ENCODE measurements around the gene TCF7L1. TPM values are rescaled to one million over a fixed set of nuclear protein-coding genes. Genes with fewer than 3 reads are reported as not detected.
"Not testable (repeated sequence)": the region's sequence is repeated elsewhere in the genome, so short reads cannot be mapped to it uniquely, and the experiment has no call there.

TCF7L1 gene
- total RNA-seq, 2 donors from 2014 or later: 0.12 TPM; not detected in 1

DNA sequence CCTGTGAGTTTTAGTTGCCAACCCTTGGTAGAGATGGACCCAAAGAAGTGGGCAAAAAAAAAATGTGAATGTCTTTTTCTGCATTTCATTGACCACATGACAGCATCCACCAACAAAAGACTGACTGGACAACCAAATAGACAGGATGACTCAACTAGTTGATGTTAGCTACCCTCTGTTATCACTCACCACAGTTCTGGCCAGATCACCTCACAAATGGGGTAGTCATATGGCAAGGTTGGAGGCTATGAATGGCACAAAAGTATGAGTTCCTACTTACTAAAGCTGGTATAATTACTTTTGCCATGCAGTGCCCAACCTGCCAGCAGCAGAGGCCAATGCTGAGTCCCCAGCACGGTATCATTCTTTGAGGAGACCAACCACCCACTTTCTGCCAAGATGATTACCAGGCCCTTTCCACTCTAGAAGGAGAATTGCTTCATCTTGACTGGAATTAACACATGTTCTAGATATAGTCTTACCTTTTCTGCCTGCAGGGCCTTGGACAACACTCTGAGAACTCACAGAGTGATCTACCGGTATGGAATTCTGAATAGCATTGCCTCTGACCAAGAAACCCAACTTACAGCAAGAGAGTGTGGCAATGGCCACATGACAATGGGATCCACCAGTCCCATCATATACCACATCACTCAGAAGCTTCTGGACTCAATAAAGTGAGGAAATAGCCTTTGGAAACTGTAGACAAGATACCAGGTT lies 20.1 kb upstream of the TCF7L1 start:
- Mint-ChIP-seq H3K27me3 (peaks cover 27% of the 10 kb centered on the region), H3K4me1 (no peaks in the 10 kb centered on the region), H3K4me3 (no peak overlapping the region), H3K27ac (no peak overlapping the region), H3K36me3 (ENCODE audit: low read depth) (no peaks in the 10 kb centered on the region)
- H3K9me3 ChIP-seq (ENCODE audit: control insufficient read depth, low read length, poor library complexity, severe bottlenecking): no peaks in the 10 kb centered on the region
- DNase-seq: no peak
- no peak for ATAC-seq

DNA sequence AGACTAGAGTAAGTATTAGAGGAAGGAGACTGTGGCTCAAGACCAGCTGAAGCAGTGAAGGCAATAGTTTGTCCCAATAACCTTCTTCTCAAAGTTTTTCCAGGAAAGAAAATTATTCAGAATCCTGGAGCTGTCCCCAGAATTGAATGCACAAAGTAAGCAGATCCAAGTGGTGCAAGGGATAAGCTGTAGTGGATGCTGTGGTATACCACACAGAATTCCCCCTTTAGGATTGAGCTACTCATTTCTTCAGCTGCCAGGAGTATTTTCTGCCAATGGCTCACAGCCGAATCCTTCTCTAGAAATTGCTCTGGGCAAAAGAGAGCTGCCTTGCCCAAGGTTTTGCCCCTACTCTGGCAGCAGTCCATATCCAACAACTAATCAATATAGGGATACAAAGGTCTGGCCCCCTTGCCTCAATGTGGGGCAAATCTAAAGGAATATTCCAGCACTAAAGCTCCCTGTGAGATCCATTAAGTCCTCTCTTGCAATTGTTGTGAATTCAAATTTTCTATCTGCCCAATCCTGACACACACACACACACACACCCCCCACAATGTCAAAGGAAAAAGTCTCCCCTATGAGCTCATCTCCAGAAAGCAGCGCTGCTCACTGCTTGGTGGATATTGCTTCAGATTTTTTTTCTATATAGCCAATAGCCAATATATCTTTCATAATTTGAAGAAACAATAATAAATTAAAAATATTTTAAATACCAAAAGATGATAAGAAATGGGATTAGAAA lies 18.4 kb upstream of the TCF7L1 start:
- H3K36me3 Mint-ChIP-seq (ENCODE audit: low read depth): no peaks in the 10 kb centered on the region
- DNase-seq (no peak), ATAC-seq (no peak)
- no peak overlapping the region for H3K4me3 Mint-ChIP-seq
- no peak overlapping the region for H3K27ac Mint-ChIP-seq
- H3K27me3 Mint-ChIP-seq: peaks cover 29% of the 10 kb centered on the region
- no peaks in the 10 kb centered on the region for H3K9me3 ChIP-seq (ENCODE audit: control insufficient read depth, low read length, poor library complexity, severe bottlenecking)
- no peaks in the 10 kb centered on the region for H3K4me1 Mint-ChIP-seq

GRCh38 chr2:85116207-85116606 lies 17.0 kb upstream of the TCF7L1 start:
- no peaks in the 10 kb centered on the region for H3K9me3 ChIP-seq (ENCODE audit: control insufficient read depth, low read length, poor library complexity, severe bottlenecking)
- H3K27me3 Mint-ChIP-seq: peaks cover 32% of the 10 kb centered on the region
- DNase-seq: no peak
- ATAC-seq: no peak
- no peak overlapping the region for H3K4me3 Mint-ChIP-seq
- no peak overlapping the region for H3K27ac Mint-ChIP-seq
- H3K36me3 Mint-ChIP-seq (ENCODE audit: low read depth): no peaks in the 10 kb centered on the region
- H3K4me1 Mint-ChIP-seq: no peaks in the 10 kb centered on the region

DNA sequence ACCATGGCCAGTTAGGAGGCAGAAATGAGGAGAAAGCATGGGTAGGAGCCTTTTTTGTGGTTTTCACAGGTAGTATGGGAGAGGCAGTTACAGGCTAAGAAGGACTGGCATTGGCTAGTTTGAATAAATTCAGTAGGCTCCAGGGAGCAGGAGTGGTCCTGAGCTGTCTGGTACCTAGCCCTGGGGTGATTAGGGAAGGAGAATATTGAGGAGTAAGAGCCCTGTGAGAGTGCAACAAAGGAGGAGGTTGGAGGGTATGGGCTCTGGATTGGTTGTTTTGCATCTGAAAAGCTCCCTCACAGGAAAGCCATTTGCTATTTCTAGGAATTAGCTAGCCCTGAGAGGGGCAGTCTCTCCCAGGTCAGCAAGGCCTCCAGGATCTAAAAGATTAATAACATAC lies 13.3 kb upstream of the TCF7L1 start:
- H3K4me1 Mint-ChIP-seq: no peaks in the 10 kb centered on the region
- H3K27ac Mint-ChIP-seq: no peak overlapping the region
- H3K9me3 ChIP-seq (ENCODE audit: control insufficient read depth, low read length, poor library complexity, severe bottlenecking): no peaks in the 10 kb centered on the region
- H3K36me3 Mint-ChIP-seq (ENCODE audit: low read depth): no peaks in the 10 kb centered on the region
- no peak for ATAC-seq
- peaks cover 11% of the 10 kb centered on the region for H3K27me3 Mint-ChIP-seq
- no peak for DNase-seq
- H3K4me3 Mint-ChIP-seq: no peak overlapping the region

DNA sequence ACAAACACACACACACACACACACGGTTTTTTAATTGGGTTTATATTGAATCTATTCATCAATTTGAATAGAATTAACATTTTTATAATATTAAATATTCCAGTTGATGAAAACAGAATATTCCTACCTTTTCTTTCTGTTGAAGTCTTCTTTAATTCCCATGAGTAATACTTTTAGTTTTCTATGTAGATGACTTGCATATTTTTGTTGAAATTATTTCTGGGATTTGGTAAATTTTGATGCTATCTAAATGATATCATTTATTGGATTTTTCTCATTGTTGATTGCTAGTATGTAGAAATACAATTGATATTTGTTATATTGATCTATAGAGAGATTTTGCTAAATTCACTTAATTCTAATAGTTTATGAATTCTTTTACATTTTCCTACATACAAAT lies 12.8 kb upstream of the TCF7L1 start:
- H3K4me3 Mint-ChIP-seq: no peak overlapping the region
- H3K36me3 Mint-ChIP-seq (ENCODE audit: low read depth): no peaks in the 10 kb centered on the region
- H3K9me3 ChIP-seq (ENCODE audit: control insufficient read depth, low read length, poor library complexity, severe bottlenecking): no peaks in the 10 kb centered on the region
- no peak for ATAC-seq
- H3K27me3 Mint-ChIP-seq: peaks cover 10% of the 10 kb centered on the region
- no peak overlapping the region for H3K27ac Mint-ChIP-seq
- DNase-seq: no peak
- H3K4me1 Mint-ChIP-seq: no peaks in the 10 kb centered on the region

DNA sequence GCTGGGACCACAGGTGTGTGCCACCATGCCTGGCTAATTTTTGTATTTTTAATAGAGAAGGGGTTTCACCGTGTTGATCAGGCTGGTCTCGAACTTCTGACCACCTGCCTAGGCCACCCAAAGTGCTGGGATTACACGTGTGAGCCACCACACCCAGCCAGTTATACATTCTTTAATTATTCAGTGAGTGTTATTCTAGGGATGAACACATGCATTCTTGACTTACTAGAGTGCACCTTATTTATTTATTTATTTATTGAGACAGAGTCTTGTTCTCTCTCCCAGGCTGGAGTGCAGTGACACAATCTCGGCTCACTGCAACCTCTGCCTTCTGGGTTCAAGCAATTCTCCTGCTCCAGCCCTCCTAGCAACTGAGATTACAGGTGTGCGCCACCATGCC lies 6.7 kb upstream of the TCF7L1 start:
- not testable (repeated sequence) for ATAC-seq; H3K9me3 ChIP-seq (ENCODE audit: control insufficient read depth, low read length, poor library complexity, severe bottlenecking); DNase-seq; H3K27ac Mint-ChIP-seq; H3K4me1 Mint-ChIP-seq; H3K36me3 Mint-ChIP-seq (ENCODE audit: low read depth); H3K4me3 Mint-ChIP-seq
- H3K27me3 Mint-ChIP-seq: peaks cover 24% of the 10 kb centered on the region

DNA sequence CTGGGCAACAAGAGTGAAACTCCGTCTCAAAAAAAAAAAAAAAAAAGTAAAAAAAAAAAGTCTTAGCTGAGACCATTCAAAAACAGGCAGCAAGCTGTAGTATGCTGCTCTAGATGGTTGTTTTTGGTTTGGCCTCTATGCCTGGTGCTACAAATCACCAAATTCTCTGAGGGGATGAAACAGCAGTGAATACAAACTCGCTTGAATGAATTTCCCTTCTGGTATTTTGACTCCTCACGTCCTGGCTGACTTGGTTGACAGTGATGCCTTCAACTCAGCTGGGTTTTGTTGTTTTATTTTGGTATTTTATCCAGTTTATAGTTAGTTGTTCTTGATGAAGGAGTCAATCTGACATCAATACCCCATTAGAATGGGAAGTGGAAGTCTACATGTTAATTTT lies 3.3 kb upstream of the TCF7L1 start:
- Mint-ChIP-seq H3K27me3 (peaks cover 34% of the 10 kb centered on the region), H3K4me3 (no peak overlapping the region), H3K4me1 (no peaks in the 10 kb centered on the region), H3K36me3 (ENCODE audit: low read depth) (no peaks in the 10 kb centered on the region), H3K27ac (no peak overlapping the region)
- DNase-seq (no peak), ATAC-seq (no peak)
- H3K9me3 ChIP-seq (ENCODE audit: control insufficient read depth, low read length, poor library complexity, severe bottlenecking): no peaks in the 10 kb centered on the region

DNA sequence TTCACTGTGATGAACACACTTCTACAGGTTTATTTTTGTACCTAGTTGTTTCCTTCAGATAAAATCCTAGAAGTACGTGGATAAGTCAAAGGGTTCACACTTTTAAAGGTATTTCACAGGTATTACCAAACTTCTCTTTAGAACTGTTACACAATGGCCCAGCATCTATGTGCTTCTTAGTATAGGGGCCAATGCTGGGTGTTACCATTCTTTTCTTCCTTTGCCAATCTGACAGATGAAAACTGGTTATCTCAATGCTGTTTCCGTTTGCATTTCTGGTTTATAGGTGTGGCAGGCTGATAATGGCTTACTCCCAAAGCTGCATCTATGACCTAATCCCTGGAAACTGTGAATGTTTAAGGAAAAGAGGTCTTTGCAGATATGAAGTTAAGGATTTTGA lies 2.8 kb upstream of the TCF7L1 start:
- ATAC-seq (no peak), DNase-seq (no peak)
- Mint-ChIP-seq H3K4me1 (no peaks in the 10 kb centered on the region), H3K27me3 (peaks cover 37% of the 10 kb centered on the region), H3K4me3 (no peak overlapping the region), H3K36me3 (ENCODE audit: low read depth) (no peaks in the 10 kb centered on the region), H3K27ac (no peak overlapping the region)
- no peaks in the 10 kb centered on the region for H3K9me3 ChIP-seq (ENCODE audit: control insufficient read depth, low read length, poor library complexity, severe bottlenecking)

GRCh38 chr2:85131116-85131515 lies 2.1 kb upstream of the TCF7L1 start:
- H3K27ac Mint-ChIP-seq: no peak overlapping the region
- no peaks in the 10 kb centered on the region for H3K4me1 Mint-ChIP-seq
- peaks cover 44% of the 10 kb centered on the region for H3K27me3 Mint-ChIP-seq
- ATAC-seq: no peak
- no peak for DNase-seq
- no peaks in the 10 kb centered on the region for H3K9me3 ChIP-seq (ENCODE audit: control insufficient read depth, low read length, poor library complexity, severe bottlenecking)
- no peaks in the 10 kb centered on the region for H3K36me3 Mint-ChIP-seq (ENCODE audit: low read depth)
- no peak overlapping the region for H3K4me3 Mint-ChIP-seq

DNA sequence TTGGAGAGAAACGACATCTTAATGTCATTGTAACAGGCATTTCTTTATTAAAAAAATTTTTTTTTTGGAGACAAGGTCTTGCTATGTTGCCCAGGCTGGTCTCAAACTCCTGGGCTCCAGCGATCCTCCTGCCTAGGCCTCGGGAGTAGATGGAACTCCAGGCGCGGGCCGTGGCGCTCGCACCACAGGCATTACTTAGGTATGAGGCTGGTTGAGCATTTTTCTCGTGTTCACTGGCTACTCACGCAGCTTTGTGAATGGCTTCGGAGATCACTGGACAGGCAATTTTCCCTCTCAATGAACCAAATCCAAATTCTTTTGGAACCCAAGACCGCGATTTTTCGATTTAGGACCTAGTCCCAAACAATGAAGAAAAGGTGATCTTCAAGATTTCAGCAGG lies 795 bp upstream of the TCF7L1 start:
- ATAC-seq (no peak), DNase-seq (no peak)
- H3K27ac Mint-ChIP-seq: no peak overlapping the region
- H3K27me3 Mint-ChIP-seq: peaks cover 57% of the 10 kb centered on the region
- H3K4me1 Mint-ChIP-seq: peaks cover 2% of the 10 kb centered on the region
- no peaks in the 10 kb centered on the region for H3K36me3 Mint-ChIP-seq (ENCODE audit: low read depth)
- peak overlapping the region; percentile 82 for H3K4me3 Mint-ChIP-seq
- no peaks in the 10 kb centered on the region for H3K9me3 ChIP-seq (ENCODE audit: control insufficient read depth, low read length, poor library complexity, severe bottlenecking)

- Mint-ChIP-seq H3K27ac (no peak overlapping the region), H3K27me3 (peaks cover 49% of the 10 kb centered on the region), H3K36me3 (ENCODE audit: low read depth) (no peaks in the 10 kb centered on the region), H3K4me1 (peaks cover 2% of the 10 kb centered on the region), H3K4me3 (peak overlapping the region; percentile 52)
- DNase-seq: no peak
- ATAC-seq: peak; percentile 4
- no peaks in the 10 kb centered on the region for H3K9me3 ChIP-seq (ENCODE audit: control insufficient read depth, low read length, poor library complexity, severe bottlenecking)
These were observed 611 bp downstream of the TCF7L1 start for GRCh38 chr2:85133751-85134254.

- Mint-ChIP-seq H3K36me3 (ENCODE audit: low read depth) (no peaks in the 10 kb centered on the region), H3K27me3 (peaks cover 55% of the 10 kb centered on the region), H3K4me1 (peaks cover 2% of the 10 kb centered on the region), H3K27ac (no peak overlapping the region), H3K4me3 (peak overlapping the region; percentile 52)
- no peaks in the 10 kb centered on the region for H3K9me3 ChIP-seq (ENCODE audit: control insufficient read depth, low read length, poor library complexity, severe bottlenecking)
- ATAC-seq: no peak
- no peak for DNase-seq
These were observed 1.2 kb downstream of the TCF7L1 start for GRCh38 chr2:85134255-85134895.

DNA sequence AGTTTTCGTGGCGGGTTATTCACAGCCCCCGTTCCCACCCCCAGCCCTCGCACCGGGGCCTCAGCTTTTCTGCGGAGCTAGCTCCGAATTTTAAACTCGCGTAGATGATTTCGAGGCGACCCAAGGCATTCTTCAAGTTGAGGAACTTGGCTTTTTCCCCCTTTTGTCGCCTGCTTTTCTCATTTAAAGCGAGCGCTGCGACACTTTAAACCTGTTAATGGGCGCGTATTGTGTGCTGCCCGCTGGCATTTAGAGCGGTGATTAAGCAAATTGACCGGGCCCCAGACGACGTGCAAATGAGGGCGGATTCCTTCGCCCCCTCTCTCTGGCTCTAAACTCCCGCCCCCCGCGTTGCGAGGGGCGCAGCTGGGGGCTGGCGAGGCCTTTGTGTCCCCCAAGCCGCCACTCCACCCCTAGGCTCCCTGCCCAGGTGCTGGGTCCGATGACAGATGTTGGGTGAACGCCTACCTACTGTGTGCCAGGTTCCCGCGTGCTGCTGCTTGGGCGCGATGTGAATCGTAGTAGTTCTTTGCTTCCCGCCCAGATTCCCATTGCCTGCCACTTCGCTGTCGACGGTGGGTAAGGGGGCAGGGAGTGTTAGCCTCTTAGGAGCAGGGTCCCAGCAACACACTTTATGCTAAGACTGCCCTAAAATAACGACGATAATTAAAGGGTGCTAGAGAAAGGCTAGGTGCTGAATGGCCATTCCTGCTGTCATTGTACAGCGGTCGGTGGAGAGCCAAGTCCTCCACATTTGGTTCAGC lies 1.9 kb downstream of the TCF7L1 start:
- Mint-ChIP-seq H3K27ac (no peak overlapping the region), H3K4me3 (peak overlapping the region; percentile 52), H3K27me3 (peaks cover 59% of the 10 kb centered on the region), H3K4me1 (peaks cover 2% of the 10 kb centered on the region), H3K36me3 (ENCODE audit: low read depth) (peaks cover 3% of the 10 kb centered on the region)
- no peaks in the 10 kb centered on the region for H3K9me3 ChIP-seq (ENCODE audit: control insufficient read depth, low read length, poor library complexity, severe bottlenecking)
- DNase-seq: no peak
- no peak for ATAC-seq
